Umbilical cord (tissue), 2 donors: ENCODE results near the gene PTPRJ. TPM values are rescaled to one million over a fixed set of nuclear protein-coding genes. Genes with fewer than 3 reads are reported as not detected.
"Not testable (repeated sequence)": the region's sequence is repeated elsewhere in the genome, so short reads cannot be mapped to it uniquely, and the experiment has no call there.

Source experiments
- DNase-seq: peaks from one replicate; pipeline ENCODE4 v3.0.0-alpha.2; 2015; ENCODE audit warnings: low spot score
- total RNA-seq: library from RNA; depleted of rRNA; stranded (reverse); fragments of >200 nt; gene quantifications from one replicate; pipeline ENCODE4 v1.2.3, GENCODE V29; 2014; ENCODE audit warnings: low replicate concordance; ENCODE audit not compliant: insufficient read depth

Gene PTPRJ
- total RNA-seq, 1 donor from 2014 or later = 21.9 TPM

- DNase-seq = no peak
Observed at GRCh38 chr11:48111891-48112290, 131.5 kb downstream of the PTPRJ start.

- no peak for DNase-seq
Observed at GRCh38 chr11:48114740-48115139, 134.4 kb downstream of the PTPRJ start.

- no peak for DNase-seq
Observed at GRCh38 chr11:48116437-48117228, 136.3 kb downstream of the PTPRJ start.

- DNase-seq = no peak
Observed at GRCh38 chr11:48122246-48122645, 141.9 kb downstream of the PTPRJ start.

GRCh38 chr11:48122656-48123055, 142.3 kb downstream of the PTPRJ start:
- no peak for DNase-seq

GRCh38 chr11:48123254-48123875, 143.0 kb downstream of the PTPRJ start:
- DNase-seq = no peak

GRCh38 chr11:48123934-48124755, 143.8 kb downstream of the PTPRJ start:
- DNase-seq = peak; percentile 94

- no peak for DNase-seq
Observed at GRCh38 chr11:48124880-48125279, 144.5 kb downstream of the PTPRJ start.

GRCh38 chr11:48125866-48126265, 145.5 kb downstream of the PTPRJ start:
- DNase-seq = no peak

GRCh38 chr11:48127521-48128183, 147.3 kb downstream of the PTPRJ start:
- DNase-seq = no peak

GRCh38 chr11:48129697-48130395, 149.5 kb downstream of the PTPRJ start:
- DNase-seq = no peak

GRCh38 chr11:48134221-48134922, 154.0 kb downstream of the PTPRJ start:
- no peak for DNase-seq

GRCh38 chr11:48138222-48138621, 157.9 kb downstream of the PTPRJ start:
- DNase-seq = no peak

- not testable (repeated sequence) for DNase-seq
Observed at GRCh38 chr11:48139896-48140295, 159.5 kb downstream of the PTPRJ start.

- no peak for DNase-seq
Observed at GRCh38 chr11:48141475-48142122, 161.2 kb downstream of the PTPRJ start.

GRCh38 chr11:48142889-48143288, 162.5 kb downstream of the PTPRJ start:
- no peak for DNase-seq

GRCh38 chr11:48148749-48149148, 168.4 kb downstream of the PTPRJ start:
- no peak for DNase-seq

- no peak for DNase-seq
Observed at GRCh38 chr11:48150213-48150612, 169.9 kb downstream of the PTPRJ start.

- DNase-seq = no peak
Observed at GRCh38 chr11:48154151-48154550, 173.8 kb downstream of the PTPRJ start.
